ENCODE results near the gene METTL2A. TPM values are rescaled to one million over a fixed set of nuclear protein-coding genes. Genes with fewer than 3 reads are reported as not detected.
"Not testable (repeated sequence)": the region's sequence is repeated elsewhere in the genome, so short reads cannot be mapped to it uniquely, and the experiment has no call there.

METTL2A gene
- polyA plus RNA-seq, 1 donor from 2014 or later: 18.4 TPM

DNA sequence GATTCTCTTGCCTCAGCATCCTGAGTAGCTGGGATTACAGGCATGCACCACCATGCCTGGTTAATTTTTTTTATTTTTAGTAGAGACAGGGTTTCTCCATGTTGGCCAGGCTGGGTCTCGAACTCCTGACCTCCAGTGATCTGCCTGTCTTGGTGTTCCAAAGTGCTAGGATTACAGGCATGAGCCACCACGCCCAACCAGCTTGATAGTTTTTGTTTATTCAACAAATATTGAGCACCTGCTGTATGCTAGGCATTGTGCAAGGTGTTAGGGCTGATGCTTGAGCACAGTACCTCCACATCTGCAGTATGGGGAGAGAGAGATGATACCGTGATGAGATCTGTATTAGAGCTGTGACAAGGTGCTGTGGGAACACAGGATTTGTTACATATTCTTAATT is 58.9 kb downstream of the METTL2A start:
- not testable (repeated sequence) for H3K36me3 Mint-ChIP-seq, H3K9me3 Mint-ChIP-seq, H3K27me3 Mint-ChIP-seq
- peak overlapping the region in 1 of 4 donors; percentile 75 for H3K4me3 Mint-ChIP-seq
- peaks cover 14 to 38% (median 23%) of the 10 kb centered on the region in 3 donors for H3K4me1 Mint-ChIP-seq
- peak overlapping the region in 1 of 3 donors; percentile 58 for H3K27ac Mint-ChIP-seq

- not testable (repeated sequence) for H3K27ac Mint-ChIP-seq, H3K36me3 Mint-ChIP-seq, H3K4me3 Mint-ChIP-seq, H3K9me3 Mint-ChIP-seq, H3K27me3 Mint-ChIP-seq
- peaks cover 22 to 24% (median 22%) of the 10 kb centered on the region in 3 donors for H3K4me1 Mint-ChIP-seq
These were observed 67.3 kb downstream of the METTL2A start for GRCh38 chr17:62490990-62491389.

GRCh38 chr17:62493049-62493655 is 69.5 kb downstream of the METTL2A start:
- not testable (repeated sequence) for H3K36me3 Mint-ChIP-seq, H3K27ac Mint-ChIP-seq, H3K27me3 Mint-ChIP-seq, H3K9me3 Mint-ChIP-seq
- peak overlapping the region in 2 of 4 donors; percentile 10 to 75 for H3K4me3 Mint-ChIP-seq
- H3K4me1 Mint-ChIP-seq: peaks cover 18 to 22% (median 22%) of the 10 kb centered on the region in 3 donors

- H3K9me3 Mint-ChIP-seq, H3K27me3 Mint-ChIP-seq, H3K36me3 Mint-ChIP-seq: not testable (repeated sequence)
- H3K27ac Mint-ChIP-seq: peak overlapping the region in 1 of 3 donors; percentile 59
- H3K4me1 Mint-ChIP-seq: peaks cover 12 to 22% (median 21%) of the 10 kb centered on the region in 3 donors
- peak overlapping the region in 2 of 4 donors; percentile 68 to 81 for H3K4me3 Mint-ChIP-seq
These were observed 70.4 kb downstream of the METTL2A start for GRCh38 chr17:62494073-62494472.

DNA sequence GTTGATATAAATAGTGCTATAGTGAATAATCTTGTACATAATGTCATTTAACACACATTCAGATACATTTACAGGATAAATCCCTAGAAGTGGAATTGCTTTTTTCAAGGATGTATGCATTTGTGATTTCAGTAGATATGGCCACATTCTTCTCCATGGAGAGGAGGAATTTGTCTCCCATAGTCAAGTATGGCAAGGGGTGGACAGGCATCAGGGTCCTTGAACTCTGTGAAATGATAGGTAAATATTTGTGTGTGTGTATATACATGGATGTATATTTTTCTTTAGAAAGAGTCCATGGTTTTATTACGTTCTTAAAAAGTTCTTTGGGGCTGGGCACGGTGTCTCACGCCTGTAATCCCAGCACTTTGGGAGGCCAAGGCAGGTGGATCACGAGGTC is 72.6 kb downstream of the METTL2A start:
- H3K9me3 Mint-ChIP-seq, H3K36me3 Mint-ChIP-seq, H3K27ac Mint-ChIP-seq, H3K27me3 Mint-ChIP-seq: not testable (repeated sequence)
- peak overlapping the region in 1 of 4 donors; percentile 3 for H3K4me3 Mint-ChIP-seq
- H3K4me1 Mint-ChIP-seq: peaks cover 12 to 21% (median 20%) of the 10 kb centered on the region in 3 donors

GRCh38 chr17:62498796-62499195 is 75.1 kb downstream of the METTL2A start:
- not testable (repeated sequence) for H3K27me3 Mint-ChIP-seq, H3K27ac Mint-ChIP-seq, H3K4me3 Mint-ChIP-seq, H3K9me3 Mint-ChIP-seq, H3K36me3 Mint-ChIP-seq
- H3K4me1 Mint-ChIP-seq: peaks cover 4 to 13% (median 10%) of the 10 kb centered on the region in 3 donors

Other genes with a start within 250 kb of the METTL2A start
- not detected for gene EFCAB3, start 43.3 kb upstream of the METTL2A start, polyA plus RNA-seq
- gene TLK2, start 54.9 kb downstream of the METTL2A start, polyA plus RNA-seq: 12.1 TPM
- gene MRC2, start 203.8 kb downstream of the METTL2A start, polyA plus RNA-seq: 0.24 TPM

Data from IgD-negative memory B cell (primary cell).